ENCODE measurements around the gene ADAM10.

DNA sequence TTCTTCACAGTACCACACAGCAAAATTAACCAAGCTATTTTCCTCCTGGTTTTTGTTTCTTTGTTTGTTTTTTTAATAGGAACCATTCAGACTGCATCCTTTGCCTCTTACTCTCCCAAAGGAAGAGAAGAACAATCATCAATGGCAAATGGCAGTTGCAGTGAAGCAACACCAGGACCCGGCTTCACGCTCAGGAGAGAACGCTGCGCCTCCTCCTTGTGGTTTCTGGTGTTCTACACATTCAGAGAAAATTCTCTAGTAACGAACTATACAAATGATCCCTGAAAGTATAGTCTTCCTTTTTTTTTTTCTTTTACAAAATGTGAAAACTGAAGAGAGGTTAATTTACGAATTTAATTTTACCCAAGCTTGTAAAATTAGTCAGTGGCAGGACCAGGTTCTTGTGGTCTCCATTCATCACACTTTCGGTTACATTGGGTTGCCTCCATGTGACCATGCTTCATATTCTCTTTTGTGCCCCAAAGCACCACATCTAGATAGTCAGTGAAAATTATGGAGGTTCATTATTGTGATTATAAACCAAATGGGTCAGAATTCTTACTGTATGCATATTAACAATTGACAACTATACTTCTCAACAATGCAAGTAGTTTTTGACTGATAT, 11.0 kb upstream of the ADAM10 start:
- TF ChIP-seq, protein P1, sequence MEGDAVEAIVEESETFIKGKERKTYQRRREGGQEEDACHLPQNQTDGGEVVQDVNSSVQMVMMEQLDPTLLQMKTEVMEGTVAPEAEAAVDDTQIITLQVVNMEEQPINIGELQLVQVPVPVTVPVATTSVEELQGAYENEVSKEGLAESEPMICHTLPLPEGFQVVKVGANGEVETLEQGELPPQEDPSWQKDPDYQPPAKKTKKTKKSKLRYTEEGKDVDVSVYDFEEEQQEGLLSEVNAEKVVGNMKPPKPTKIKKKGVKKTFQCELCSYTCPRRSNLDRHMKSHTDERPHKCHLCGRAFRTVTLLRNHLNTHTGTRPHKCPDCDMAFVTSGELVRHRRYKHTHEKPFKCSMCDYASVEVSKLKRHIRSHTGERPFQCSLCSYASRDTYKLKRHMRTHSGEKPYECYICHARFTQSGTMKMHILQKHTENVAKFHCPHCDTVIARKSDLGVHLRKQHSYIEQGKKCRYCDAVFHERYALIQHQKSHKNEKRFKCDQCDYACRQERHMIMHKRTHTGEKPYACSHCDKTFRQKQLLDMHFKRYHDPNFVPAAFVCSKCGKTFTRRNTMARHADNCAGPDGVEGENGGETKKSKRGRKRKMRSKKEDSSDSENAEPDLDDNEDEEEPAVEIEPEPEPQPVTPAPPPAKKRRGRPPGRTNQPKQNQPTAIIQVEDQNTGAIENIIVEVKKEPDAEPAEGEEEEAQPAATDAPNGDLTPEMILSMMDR (IDR thresholded peaks at IDR 0.05; ENCODE audit: insufficient read depth, low read length) = no peak
- TF ChIP-seq, protein P2, sequence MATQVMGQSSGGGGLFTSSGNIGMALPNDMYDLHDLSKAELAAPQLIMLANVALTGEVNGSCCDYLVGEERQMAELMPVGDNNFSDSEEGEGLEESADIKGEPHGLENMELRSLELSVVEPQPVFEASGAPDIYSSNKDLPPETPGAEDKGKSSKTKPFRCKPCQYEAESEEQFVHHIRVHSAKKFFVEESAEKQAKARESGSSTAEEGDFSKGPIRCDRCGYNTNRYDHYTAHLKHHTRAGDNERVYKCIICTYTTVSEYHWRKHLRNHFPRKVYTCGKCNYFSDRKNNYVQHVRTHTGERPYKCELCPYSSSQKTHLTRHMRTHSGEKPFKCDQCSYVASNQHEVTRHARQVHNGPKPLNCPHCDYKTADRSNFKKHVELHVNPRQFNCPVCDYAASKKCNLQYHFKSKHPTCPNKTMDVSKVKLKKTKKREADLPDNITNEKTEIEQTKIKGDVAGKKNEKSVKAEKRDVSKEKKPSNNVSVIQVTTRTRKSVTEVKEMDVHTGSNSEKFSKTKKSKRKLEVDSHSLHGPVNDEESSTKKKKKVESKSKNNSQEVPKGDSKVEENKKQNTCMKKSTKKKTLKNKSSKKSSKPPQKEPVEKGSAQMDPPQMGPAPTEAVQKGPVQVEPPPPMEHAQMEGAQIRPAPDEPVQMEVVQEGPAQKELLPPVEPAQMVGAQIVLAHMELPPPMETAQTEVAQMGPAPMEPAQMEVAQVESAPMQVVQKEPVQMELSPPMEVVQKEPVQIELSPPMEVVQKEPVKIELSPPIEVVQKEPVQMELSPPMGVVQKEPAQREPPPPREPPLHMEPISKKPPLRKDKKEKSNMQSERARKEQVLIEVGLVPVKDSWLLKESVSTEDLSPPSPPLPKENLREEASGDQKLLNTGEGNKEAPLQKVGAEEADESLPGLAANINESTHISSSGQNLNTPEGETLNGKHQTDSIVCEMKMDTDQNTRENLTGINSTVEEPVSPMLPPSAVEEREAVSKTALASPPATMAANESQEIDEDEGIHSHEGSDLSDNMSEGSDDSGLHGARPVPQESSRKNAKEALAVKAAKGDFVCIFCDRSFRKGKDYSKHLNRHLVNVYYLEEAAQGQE (IDR thresholded peaks at IDR 0.05; ENCODE audit: insufficient replicate concordance, low read depth) = no peak
- TF ChIP-seq SPI1 (IDR thresholded peaks at IDR 0.05; ENCODE audit: borderline replicate concordance, low read depth) = no peak
- TF ChIP-seq POLR2AphosphoS5 (IDR thresholded peaks at IDR 0.05; ENCODE audit: low read depth) = no peak

All from HL-60 (cell line).